Dedifferentiated amniotic fluid mesenchymal stem cell (primary cell): ENCODE data around the gene EPHA4.

Experiments
- DNase-seq: peaks from one replicate; pipeline ENCODE4 v3.0.0-alpha.2; 2016; ENCODE audit errors: extremely low spot score

Gene EPHA4

DNA sequence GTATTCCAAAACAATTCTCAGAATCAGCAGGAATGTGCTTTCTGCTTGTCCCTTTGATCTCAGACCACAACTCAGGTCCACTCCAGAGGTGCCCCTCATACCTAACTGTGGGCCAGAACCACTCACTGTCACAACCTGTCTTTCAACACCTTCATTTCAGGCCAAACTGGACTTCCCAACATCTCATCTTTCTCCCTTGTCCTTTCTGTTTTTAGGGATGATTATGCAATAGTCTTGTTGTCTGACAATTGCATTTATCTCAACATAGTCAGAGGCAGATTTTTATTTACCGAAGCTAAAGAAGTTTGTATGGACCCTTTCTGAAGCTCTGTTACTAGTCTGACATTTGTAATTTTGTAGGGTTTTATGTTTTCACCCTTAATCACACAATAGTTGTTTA, 95.9 kb downstream of the EPHA4 start:
- no peak for DNase-seq

DNA sequence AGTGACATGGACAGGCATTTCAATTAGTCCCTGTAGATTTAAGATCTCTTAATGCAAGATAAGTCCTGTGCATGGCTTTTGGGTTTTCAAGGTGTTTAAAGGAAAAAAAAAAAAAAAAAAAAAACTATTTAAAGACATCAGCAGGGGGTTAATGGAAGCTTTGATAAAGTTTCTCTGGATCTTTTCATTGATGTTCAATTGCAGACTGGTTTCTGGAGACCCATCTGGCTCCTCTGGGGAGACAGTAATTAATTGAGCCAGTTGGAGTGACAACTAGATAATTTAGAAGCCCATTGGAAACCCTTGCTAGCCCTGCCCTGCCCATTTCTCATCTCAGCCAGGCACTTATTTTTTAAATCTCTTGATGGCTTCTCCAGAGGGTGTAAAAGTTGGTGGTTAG, 98.7 kb downstream of the EPHA4 start:
- DNase-seq: no peak

GRCh38 chr2:221468317-221468716, 103.8 kb downstream of the EPHA4 start:
- DNase-seq: no peak

DNA sequence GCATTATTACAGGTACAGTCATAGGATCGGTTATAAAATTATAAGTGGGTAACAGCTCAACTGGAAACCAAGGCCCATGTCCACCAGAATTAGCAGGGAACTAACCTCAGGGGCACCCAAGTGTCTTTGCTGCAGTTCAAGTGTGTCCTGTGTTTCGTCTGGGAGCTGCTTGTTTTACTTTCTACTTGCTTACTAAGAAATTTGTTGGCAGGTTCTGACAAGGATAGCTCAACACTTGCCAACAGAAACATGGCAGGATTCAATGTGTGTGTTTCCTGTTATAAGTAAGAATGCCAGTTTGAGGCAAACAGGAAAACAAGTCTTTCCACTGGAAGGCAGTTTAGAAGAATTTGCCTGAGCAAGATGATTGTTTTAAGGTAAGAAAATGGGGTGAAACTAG, 104.5 kb downstream of the EPHA4 start:
- DNase-seq: peak; percentile 62

GRCh38 chr2:221466744-221467143, 105.4 kb downstream of the EPHA4 start:
- no peak for DNase-seq

- no peak for DNase-seq
Observed at GRCh38 chr2:221465776-221466175, 106.3 kb downstream of the EPHA4 start.

DNA sequence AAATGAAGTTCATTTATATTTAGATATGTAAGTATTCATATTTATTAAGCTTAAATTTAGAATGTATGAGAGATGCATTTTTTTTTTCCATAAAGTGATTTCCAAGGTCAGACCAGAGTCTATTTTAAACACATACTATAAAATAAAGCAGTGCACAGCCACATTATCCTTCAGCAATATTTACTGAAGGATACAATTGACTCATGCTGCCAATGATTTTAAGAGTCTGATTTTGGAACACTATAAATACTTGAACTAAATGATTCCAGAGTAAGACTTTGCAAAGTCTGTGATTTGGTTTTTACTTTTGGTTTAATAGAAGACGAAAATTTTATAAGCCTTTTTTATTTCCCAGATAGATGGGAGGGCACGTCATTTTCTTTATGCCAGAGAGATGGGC, 107.1 kb downstream of the EPHA4 start:
- no peak for DNase-seq

DNA sequence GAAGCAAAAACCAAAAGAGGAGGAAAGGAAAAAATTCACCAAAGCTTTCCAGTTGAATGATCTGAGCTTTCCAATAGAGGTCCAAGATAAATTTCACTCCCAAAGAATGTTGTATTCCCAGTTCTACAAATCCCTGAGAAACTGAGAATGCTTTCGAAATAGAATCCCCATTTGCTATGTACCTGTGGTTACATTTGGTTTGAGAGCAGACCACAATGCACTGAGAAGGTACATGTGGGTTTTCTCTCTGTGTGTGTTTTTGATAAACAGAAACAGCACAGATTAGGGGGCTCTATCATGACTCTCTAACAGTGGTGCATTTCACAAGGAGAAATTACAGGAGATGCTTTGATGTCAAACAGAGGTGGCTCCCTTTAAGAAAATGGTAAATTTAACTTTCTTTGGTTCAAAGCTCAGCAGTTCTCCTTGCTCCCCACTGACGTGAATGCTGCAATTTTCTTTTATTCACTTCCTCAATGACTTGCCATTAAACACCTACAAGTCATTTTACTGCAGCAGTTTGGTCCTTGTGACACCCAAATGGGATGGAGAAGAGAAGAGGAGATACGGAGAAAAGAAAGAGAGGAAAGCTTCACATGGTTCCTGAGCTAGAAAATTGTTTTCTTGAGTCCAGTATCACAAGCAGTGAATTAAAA, 108.7 kb downstream of the EPHA4 start:
- no peak for DNase-seq

GRCh38 chr2:221461901-221462300, 110.2 kb downstream of the EPHA4 start:
- DNase-seq: peak; percentile 65

DNA sequence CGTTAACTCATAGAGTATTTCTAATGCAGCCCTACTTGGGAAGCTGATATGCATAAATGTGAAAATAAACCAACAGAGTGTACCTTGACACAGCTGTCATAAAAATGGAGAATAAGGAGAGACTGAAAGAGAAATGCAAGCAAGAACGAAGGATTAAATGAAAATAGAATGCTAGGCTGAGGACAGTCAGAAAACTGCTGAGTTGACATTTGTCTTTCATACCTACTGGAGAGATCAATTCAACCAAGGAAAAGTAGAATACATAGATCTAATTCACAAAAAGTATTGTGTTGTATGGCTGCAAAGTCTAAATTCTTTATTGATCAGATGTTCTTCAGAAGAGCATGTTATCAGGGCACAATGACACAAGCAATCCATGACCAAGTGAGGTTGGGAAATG, 112.0 kb downstream of the EPHA4 start:
- no peak for DNase-seq

DNA sequence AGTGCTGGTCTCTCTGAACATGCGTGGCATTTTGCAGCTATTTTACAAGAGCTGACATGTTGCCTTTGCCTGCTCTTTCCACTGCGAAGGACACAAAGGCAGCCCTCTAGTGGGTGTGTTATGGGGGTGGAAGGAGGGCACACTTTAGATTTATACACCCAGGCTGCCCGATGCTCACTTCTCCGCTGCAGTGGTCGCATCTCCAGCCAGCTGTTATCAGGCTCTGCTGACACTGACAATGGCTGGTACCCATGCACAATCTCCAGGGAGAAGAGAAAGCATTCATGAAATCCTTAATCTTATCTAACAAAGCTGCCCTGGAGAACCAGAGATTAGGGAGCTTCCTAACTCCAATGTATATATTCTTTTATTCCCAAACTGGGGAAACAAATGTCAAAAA, 113.5 kb downstream of the EPHA4 start:
- DNase-seq: no peak

- DNase-seq: no peak
Observed at GRCh38 chr2:221455214-221455613, 116.9 kb downstream of the EPHA4 start.

DNA sequence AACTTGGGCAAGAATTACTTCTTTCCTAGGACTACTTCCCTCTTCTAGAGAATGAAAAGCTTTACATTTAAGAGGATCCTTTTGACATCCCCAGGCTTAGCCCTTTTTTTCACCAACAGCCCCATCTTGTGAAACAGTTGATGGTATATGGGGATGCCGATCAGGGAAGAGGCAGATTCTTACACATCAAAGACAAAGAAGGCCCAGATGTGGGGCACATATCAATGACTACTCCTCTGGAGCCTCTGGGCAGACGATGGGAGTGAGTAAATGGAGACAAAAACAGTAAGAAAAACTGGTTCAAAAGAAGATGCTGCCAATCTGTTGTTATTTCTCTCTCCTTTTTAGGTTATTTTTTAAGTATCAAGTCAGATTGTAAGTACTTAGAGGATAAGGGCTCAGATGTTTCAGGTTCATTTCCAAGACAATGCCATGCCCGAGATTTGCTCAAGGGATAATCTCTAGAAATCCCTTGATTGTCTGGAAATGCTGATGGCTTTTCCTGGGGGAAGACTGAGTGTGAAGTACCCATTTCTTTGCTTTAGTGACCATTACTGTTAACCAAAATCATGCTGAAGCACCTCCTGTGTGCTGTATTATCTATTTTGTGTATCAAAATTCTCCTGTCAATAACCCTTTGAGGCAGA, 117.5 kb downstream of the EPHA4 start:
- no peak for DNase-seq

DNA sequence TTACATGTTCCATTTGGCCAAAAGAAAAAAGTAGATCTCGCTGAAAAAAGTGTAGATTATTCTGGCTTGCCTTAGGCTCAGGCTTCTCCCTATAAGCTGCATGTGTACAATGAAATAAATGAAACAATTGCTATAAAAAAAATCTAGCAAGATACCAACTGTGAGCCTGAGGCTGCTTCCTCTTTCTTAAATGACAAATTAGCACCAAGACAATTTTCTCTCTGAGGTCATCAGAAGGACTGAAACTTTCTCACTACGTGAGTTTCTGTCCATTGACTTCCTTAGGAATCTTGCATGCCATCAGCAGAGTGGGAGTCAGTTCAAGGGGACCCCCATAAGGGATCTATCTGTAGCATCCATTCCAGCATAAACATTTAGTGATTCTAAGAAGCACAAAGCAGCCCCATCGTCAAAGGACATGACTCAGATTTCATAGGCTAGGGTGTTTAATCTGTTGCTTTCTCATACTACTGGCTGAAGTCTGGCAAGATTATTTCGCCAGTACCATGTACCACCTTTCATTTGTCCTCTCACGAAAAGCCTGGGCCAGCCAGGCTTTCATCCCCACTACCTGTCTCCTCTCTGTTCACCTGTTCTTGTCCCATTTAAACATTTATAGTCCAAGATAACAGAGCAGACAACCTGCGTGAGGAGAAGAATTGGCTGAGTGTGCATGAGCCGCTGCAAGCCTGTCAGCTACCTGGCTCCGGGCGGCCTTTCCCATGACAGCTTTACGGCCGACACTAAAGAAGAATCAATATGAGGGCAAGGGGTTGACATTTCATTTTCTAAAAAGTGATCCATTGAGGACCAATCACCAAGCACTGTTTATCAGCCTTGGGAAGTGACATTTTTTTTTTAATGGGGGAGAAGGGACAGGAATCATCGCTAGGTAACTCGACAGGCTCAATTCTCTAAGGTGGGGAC, 120.0 kb downstream of the EPHA4 start:
- DNase-seq: no peak

DNA sequence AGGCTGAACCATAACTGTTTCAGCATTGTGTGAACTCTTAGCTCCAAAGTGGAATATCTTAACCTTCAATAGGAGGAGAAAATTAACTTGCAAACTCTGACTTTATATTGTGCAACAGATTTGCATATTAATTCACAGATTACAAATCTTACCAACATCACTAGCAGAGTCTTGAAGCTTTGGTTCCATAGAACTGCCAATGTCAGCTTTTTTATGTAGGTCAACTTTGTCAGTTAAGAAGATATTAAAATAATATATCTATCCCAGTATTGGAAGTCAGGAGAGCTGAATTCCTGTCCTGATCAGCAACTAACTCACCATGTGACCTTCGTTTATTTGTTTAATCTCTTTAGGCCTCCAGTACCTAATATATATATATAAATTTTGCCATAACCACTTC, 121.8 kb downstream of the EPHA4 start:
- DNase-seq: no peak

GRCh38 chr2:221449406-221449805, 122.7 kb downstream of the EPHA4 start:
- no peak for DNase-seq

- no peak for DNase-seq
Observed at GRCh38 chr2:221448844-221449390, 123.2 kb downstream of the EPHA4 start.

GRCh38 chr2:221448057-221448843, 123.9 kb downstream of the EPHA4 start:
- DNase-seq: no peak

DNA sequence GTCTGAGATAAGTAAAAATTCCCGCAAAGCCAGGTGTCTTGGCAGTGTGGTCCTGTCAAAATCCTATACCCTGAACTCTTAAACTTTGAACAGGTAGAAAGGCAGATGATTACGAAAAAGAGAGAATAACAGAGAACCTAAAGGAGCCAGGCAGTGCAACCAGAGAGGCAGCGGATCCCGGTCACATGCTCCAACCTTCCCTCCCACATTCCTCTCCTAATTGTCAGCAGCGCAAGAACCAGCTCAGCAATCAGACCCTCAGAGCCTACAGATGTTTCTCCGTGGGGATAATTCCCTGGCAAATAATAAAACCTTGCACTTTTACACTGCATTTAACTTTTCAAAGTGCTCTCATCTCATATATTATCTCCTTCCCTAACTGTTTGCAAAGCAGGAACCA, 124.8 kb downstream of the EPHA4 start:
- no peak for DNase-seq

GRCh38 chr2:221446140-221446539, 126.0 kb downstream of the EPHA4 start:
- no peak for DNase-seq

DNA sequence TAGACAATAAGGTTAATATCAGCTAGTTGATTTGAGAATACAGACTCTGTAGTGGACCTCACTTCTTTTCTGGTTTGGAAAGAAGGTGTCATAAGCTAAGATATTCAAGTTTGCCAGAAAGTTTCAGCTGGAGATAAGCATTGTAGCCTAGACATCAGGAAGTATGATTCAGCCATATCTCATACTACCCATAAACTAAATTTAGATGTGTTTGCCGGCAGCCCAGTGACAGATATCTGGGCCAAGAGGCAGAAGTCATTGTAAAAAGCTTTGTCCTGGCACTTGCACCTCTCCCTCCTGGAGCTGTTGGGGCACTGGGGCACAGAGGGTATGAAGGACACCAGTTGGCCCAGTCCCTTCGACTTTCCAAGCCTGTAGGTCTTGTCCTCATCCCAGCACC, 128.0 kb downstream of the EPHA4 start:
- peak; percentile 23 for DNase-seq

GRCh38 chr2:221443645-221444044, 128.5 kb downstream of the EPHA4 start:
- no peak for DNase-seq
